Measurements from ENCODE around the gene MACROD2. TPM values are rescaled to one million over a fixed set of nuclear protein-coding genes. Genes with fewer than 3 reads are reported as not detected.

The MACROD2 gene
- total RNA-seq, 3 donors from 2014 or later: 3.2 to 7.6 (median 6.4) TPM

DNA sequence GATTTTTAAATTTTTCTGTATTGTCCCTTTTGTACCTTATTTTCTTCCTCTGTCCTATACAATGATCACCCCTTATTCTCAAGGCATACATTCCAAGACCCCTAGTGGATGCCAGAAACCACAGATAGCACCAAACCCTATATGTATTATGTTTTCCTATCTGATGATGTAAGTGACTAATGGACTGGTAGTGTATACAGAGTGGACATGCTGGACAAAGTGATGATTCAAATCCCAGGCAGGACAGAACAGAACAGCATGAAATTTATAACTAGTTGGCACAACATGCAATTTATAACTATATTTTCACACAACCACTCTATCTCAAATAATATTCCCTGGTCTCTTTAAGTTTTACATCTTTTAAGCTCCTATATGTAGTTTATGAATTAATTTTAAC lies 547.7 kb downstream of the MACROD2 start:
- Histone ChIP-seq H3K4me3 (no peak overlapping the region), H3K9me3 (no peaks in the 10 kb centered on the region), H3K36me3 (ENCODE audit: low read depth) (no peaks in the 10 kb centered on the region), H3K4me1 (ENCODE audit: low read depth) (no peaks in the 10 kb centered on the region)
- intact Hi-C loops (cut with DNase I, micrococcal nuclease): no loop called here
- ATAC-seq (no peak), DNase-seq (no peak)
- no peak for TF ChIP-seq CTCF (IDR thresholded peaks at IDR 0.05)

GRCh38 chr20:14544688-14545087 lies 549.4 kb downstream of the MACROD2 start:
- Histone ChIP-seq H3K36me3 (ENCODE audit: low read depth) (no peaks in the 10 kb centered on the region), H3K9me3 (no peaks in the 10 kb centered on the region), H3K4me1 (ENCODE audit: low read depth) (no peaks in the 10 kb centered on the region), H3K4me3 (no peak overlapping the region)
- DNase-seq (no peak), ATAC-seq (no peak)
- intact Hi-C loops (cut with DNase I, micrococcal nuclease): no loop called here
- no peak for TF ChIP-seq CTCF (IDR thresholded peaks at IDR 0.05)

DNA sequence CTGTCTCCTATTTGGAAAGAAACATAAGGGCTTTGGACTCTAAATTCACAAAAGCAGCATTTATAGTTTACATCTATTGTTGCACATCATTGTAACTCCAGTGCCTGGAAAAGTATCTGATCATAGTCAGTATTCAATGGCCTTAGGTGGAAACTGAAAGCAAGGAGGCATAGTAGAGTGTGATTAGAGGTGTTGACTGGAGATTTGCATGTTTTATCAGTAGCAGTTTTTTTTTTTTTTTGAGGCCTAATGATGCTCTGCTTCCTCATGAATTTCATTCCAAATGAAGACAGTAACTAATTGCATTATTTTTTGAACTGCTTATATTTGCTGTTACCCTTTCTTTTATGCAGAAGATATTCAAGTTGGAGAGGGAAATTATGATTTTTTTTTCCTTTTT lies 555.3 kb downstream of the MACROD2 start:
- no peak overlapping the region for H3K4me3 ChIP-seq
- H3K36me3 ChIP-seq (ENCODE audit: low read depth): no peaks in the 10 kb centered on the region
- no peak for TF ChIP-seq CTCF (IDR thresholded peaks at IDR 0.05)
- no peaks in the 10 kb centered on the region for H3K4me1 ChIP-seq (ENCODE audit: low read depth)
- DNase-seq (no peak), ATAC-seq (no peak)
- H3K9me3 ChIP-seq: no peaks in the 10 kb centered on the region
- intact Hi-C loops (cut with DNase I, micrococcal nuclease): no loop called here

DNA sequence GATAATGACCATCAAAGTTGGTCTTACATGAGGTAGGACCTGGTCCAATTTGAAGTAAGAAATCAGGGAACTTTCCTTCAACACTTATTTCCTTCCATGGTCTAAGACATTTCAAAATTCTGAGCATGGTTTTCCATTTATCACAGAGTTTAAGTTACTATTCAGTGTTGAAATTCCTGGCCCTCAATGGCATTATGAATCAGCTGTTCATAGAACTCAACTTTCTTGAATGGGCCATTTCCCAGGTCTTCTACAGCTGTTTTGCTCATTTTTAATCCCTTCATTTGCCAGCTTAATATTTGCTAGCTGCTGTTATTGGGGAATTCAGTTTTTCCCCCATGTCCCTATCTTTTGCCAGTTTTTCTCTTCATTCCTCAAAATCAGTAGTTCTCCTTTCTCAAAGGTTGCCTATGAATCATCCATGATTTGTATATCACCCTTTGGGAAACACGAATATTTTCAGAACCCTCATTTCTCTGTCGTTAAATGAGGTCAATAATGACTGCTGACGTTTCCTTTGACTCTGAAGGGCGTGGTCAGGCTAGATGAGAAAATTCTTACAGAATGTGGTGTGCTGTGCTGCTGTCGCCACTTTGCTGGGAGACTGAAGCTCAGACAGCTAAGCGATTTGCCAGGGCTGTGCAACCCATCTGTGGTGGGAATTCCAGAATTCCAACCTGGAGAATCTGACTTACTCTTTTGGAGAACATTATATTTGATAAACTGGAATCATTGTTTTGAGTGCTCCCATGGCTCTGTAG lies 558.6 kb downstream of the MACROD2 start:
- DNase-seq (no peak), ATAC-seq (no peak)
- no peak overlapping the region for H3K4me3 ChIP-seq
- no peaks in the 10 kb centered on the region for H3K4me1 ChIP-seq (ENCODE audit: low read depth)
- H3K36me3 ChIP-seq (ENCODE audit: low read depth): no peaks in the 10 kb centered on the region
- no peak for TF ChIP-seq CTCF (IDR thresholded peaks at IDR 0.05)
- intact Hi-C loops (cut with DNase I, micrococcal nuclease): no loop called here
- H3K9me3 ChIP-seq: no peaks in the 10 kb centered on the region

GRCh38 chr20:14555676-14556075 lies 560.4 kb downstream of the MACROD2 start:
- intact Hi-C loops (cut with DNase I, micrococcal nuclease): no loop called here
- H3K36me3 ChIP-seq (ENCODE audit: low read depth): no peaks in the 10 kb centered on the region
- DNase-seq: no peak
- no peak overlapping the region for H3K4me3 ChIP-seq
- ATAC-seq: no peak
- no peaks in the 10 kb centered on the region for H3K9me3 ChIP-seq
- TF ChIP-seq CTCF (IDR thresholded peaks at IDR 0.05): no peak
- no peaks in the 10 kb centered on the region for H3K4me1 ChIP-seq (ENCODE audit: low read depth)
